SHP77 (cell line): ENCODE results near the gene SPAG16.

Experiments
- DNase-seq, 2 experiments: peaks; one replicate each; lab custom pipeline; 2025; lab: John Stamatoyannopoulos, UW

The SPAG16 gene

GRCh38 chr2:214264171-214264570 lies 979.9 kb downstream of the SPAG16 start:
- DNase-seq = no peak

GRCh38 chr2:214265991-214266489 lies 981.8 kb downstream of the SPAG16 start:
- no peak for DNase-seq

DNA sequence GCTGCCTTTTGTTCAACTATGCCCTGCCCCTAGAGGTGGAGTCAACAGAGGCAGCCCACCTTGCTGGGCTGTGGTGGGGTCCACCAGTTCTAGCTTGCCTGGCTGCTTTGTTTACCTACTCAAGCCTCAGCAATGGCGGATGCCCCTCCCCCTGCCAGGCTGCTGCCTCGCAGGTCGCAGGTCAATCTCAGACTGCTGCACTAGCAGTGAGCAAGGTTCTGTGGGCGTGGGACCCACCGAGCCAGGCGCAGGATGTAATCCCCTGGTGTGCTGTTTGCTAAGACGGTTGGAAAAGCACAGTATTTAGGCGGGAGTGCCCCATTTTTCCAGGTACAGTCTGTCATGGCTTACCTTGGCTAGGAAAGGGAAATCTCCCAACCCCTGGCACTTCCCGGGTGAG lies 993.6 kb downstream of the SPAG16 start:
- DNase-seq = no peak

- DNase-seq = no peak
These were observed 1001.7 kb downstream of the SPAG16 start for GRCh38 chr2:214286011-214286410.

DNA sequence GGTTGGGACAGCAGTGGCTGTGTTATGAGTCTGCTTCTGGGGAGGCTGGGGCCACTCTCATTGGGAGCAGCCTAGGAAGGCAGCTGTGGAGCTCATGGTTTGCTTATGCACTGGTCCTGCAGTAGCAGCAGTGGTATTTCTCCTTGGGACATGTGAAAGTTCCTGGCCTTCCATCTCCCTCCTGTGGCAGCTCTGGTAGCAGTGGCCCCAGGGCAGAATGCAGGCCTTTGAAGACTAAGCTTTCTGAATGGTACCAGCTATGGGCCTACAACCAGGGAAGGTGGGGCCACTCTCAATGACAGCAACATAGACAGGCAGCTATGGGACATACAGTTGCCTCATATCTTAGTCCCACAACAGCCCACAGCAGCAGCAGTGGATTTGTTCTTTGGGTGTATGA lies 1009.3 kb downstream of the SPAG16 start:
- DNase-seq = no peak

DNA sequence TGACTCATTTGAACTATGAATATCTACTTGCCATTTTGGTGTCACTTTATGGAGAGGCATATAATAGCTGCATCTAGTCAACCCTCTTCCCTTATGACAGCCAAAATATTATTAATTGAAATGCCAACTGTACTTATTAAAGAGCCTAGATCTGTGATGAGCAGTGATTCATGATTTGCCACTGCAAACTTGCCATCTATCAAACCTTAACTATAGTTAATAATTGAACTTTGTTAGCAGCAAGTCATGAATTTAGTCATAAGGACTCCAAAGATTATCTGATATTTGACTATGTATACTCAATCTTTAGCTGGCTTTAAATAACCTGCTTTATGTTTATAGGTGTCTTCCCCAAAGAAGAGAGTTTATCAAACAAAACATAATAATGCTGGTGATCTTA lies 1010.2 kb downstream of the SPAG16 start:
- DNase-seq = no peak

GRCh38 chr2:214297423-214297822 lies 1013.2 kb downstream of the SPAG16 start:
- no peak for DNase-seq

DNA sequence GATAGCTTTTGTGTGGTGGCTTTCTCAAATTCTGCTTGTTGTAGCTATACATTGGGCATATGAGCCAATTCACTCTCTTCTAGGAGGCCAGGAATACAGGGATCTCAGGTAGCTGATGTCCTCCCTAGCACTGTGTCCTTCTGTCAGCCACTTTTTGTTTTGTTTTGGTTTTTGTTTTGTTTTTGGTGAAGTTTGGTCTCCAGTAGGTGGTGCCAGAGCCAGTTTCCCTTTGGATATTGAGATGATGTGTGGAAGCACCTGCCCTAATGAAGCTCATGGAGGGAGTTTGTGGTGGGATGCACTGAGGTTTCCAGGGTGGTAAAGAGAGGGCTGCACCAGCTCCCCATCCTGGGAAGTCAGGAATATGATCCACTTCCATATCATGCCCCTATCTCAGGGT lies 1026.1 kb downstream of the SPAG16 start:
- DNase-seq = no peak

DNA sequence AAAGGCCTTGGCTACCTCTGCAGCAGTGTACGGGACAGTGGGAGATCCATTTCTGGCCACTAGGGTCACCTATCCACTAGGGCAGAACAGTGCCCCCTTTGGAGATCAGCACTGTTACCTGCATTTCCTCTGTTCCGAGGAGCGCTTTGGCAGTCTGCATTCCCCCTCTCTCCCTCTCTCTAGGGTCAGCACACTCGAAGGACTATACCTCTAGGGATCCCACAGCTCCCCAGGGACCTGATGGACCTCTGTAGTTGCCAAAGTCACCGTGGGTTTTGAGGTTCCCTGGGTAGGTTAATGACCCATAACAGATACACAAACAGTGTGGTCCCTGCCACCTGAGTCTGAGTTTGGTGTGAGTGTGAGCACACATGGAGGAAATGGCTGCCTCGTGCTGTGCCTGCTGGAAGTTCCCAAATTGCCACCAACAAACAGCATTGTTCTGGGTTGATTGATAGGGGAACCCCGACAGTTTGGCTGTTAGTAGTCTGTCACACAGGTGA lies 1026.8 kb downstream of the SPAG16 start:
- DNase-seq = no peak

DNA sequence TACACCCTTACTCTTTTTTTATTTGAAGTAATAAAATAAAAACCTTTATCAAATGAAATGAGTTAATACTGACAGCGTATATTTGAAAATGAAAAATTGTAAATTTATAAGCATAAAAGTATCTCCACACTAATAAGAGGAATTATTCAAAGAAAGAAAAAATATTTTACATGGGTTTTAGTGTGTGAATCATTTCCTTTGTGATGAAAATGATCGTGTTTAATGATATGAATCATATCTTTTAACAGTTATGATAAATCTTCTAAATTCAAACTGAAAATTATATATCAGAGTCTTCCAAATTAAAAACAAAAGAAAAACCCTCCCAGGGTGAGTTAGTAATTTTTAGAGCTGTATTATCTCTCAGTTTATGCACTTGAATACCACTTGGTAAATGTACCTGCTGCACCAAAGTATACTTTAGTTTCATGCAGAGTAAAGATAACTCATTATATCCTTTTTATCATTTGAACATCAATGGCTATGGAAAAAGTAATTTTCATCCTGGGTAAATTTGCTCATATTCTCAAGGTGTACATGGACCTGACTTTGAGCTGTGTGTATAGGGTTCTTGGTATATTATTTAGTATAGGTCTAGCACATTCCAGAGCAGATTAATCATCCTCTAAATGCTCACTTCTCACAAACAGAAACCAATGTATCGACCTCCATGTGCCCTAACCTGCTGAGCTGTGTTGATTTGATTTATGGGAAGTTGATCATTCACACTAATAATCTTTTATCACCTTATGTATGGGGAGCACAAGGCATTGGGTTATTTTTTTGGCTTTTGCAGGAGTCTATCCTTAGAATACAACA lies 1027.9 kb downstream of the SPAG16 start:
- no peak for DNase-seq

DNA sequence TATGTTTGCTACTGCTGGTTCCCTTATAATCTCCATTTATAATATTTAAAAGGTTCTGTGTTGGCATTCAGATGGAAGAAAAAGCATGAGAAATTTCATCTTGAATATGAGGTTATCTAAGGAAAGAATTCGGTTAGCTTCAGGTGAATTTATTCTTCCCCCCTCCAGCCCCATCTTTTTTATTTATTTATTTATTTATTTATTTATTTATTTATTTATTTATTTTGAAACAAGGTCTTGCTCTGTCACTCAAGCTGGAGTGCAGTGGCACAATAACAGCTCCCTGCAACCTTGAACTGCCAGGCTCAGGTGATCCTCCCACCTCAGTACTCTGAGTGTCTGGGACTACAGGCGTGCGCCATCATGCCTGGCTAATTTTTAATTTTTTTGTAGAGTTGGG lies 1031.1 kb downstream of the SPAG16 start:
- no peak for DNase-seq

DNA sequence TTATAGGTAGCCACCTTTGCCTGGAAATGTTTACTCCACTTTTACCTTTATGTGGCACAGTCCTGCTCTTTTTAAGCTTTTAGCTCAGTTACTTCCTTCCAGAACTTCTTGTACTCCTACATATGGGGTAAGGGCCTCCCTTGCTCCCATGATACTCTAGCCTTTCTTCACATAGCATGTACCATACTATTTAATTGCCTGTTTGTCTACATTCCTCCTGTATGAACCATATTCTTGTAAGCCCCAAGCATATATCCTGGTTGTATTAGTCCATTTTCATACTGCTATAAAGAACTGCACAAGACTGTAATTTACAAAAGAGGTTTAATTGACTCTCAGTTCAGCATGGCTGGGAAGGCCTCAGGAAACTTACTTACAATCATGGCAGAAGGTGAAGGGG lies 1035.9 kb downstream of the SPAG16 start:
- no peak for DNase-seq

DNA sequence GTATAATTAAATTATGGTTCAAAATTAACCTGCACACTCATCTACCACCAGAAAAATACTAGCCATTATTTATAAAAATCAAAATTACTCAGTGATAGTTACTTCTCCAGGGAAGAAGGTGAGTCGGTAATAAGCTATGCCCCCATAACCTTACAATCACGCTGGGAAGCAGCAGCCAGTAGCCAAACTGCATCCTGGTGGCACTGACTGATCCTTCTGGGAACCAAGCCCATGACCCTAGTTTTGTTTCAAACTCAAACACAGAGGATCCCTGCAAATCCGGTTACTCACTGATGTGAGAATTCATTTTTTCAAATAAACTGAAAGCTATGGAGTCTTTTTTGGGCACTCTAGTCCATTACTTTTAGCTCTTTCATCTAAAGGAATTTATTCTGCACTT lies 1038.4 kb downstream of the SPAG16 start:
- DNase-seq = no peak

- no peak for DNase-seq
These were observed 1041.1 kb downstream of the SPAG16 start for GRCh38 chr2:214325404-214325803.

GRCh38 chr2:214328941-214329340 lies 1044.7 kb downstream of the SPAG16 start:
- DNase-seq = no peak

DNA sequence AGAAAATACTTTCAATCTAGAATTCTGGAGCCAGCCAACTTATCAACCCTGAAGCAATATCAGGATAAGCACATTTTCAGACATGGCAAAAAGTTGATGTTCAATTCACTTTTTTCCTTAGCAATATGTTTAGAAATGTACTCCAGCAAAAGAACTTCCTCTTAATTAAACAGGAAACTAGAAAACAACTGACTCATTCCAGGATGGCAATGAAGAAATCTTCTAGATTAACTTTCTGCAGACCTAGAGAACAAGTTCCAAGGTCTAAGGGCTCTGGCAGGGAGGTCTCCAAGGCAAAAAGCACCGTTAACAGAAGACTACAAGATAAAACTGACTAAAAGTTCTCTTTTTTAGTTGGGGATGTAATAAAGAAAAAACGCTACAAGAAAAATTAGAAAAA lies 1057.4 kb downstream of the SPAG16 start:
- DNase-seq = no peak

DNA sequence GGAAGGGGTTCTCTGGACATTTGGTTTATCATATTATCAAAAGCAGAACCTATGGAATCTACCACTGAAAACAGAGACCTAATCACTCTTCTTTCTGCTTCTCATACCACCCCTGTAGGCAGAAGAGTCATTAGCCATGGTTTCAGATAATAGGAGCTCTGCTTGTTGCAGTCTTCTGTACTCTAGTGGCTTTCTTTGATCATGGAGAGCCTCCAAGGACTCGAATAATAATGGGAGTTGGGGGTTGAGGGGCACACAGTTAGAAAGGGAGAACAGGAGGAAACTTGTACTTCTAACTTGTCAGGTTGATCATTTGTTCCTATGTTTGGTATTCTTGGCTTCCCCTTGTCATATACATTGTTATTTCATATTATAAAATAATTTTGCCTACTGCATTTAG lies 1074.2 kb downstream of the SPAG16 start:
- DNase-seq = no peak

DNA sequence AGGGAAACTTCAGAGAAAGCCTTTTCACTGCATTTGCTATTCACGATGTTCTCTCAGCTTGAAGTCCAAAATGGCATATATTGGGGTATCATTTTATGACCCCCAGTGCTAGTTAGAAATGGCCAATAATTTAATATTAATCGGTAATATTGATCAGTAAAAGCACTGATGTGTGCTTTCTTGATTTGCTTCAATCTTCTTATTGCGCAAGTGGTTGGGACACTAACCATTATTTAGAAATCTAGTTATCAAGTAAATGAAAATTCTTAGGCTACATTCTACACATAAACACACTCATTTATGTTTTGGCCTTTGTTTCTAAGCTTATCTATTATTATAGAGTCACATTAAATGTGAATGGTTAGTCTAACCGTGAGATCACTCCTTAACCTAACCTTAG lies 1076.9 kb downstream of the SPAG16 start:
- DNase-seq = no peak

- no peak for DNase-seq
These were observed 1081.3 kb downstream of the SPAG16 start for GRCh38 chr2:214365549-214365948.

GRCh38 chr2:214367171-214367570 lies 1082.9 kb downstream of the SPAG16 start:
- no peak for DNase-seq

- no peak for DNase-seq
These were observed 1092.5 kb downstream of the SPAG16 start for GRCh38 chr2:214376618-214377285.

DNA sequence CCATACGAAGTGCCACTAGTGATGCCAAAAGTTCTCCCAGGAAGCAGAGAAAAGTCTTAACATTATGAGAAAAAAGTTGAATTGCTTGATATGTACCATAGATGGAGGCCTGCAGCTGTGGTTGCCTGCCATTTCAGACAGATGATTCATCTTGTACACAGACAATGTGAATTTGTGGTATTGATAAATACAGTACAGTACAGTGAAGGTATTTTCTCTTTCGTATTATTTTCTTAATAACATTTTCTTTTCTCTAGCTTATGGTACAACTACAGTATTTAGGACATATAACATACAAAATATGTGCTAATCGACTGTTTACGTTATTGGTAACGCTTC lies 1093.0 kb downstream of the SPAG16 start:
- no peak for DNase-seq

- DNase-seq = no peak
These were observed 1094.3 kb downstream of the SPAG16 start for GRCh38 chr2:214378455-214379103.
